ENCODE measurements around the gene MCF2L.

Gene MCF2L

DNA sequence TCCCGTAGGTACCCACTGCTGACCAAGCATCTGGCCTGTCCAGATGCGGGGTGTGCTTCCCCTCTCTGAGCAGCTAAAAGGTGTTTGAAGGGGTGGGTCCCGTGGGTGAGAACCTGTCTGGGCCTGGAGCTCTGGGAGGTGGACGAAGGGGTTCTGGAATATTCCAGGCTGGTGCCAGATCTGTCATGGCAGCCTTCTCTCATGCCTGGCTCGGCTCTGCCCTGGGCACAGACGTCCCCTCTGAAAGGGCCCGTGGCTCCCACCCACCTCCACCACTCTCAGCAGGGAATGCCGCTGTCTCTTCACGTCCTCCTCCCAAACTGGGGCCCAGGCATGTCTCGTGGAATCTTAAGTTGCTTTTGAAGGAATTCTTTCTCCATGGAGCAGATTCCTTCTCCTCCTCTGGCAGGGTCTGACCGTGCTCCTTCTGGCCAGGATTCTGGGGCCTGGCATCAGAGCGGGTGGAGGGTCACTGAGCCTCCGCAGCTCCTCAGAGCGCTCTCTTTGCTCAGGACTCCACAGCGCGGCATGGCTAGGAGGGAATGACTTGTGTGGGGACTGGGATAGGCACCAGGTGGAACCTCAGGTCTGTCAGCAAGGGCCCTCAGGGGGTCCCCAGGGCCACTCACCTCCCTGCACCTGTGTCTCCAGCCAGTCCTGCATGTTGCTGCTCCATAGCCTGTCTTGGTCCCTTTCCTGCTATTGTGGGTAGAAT is 5.9 kb upstream of the MCF2L start:
- DNase-seq (ENCODE audit: low spot score), result no peak

DNA sequence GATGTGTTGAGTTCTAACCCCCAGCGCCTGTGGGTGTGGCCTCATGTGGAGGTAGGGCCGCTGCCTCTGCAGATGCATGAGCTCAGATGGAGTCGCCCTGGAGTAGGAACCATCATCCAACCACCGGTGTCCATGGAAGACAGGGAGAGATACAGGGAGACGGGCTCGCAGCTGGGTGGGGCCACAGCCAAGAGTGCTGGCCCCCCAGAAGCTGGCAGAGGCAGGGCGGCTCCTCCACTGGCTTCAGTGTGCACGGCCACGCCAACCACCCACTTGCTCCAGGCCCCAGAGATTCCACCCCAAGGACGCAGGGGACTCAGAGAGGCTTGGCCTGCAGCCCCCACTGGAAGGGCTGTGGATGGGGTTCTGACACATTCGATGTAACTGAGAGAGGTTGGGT is 5.4 kb upstream of the MCF2L start:
- no peak for DNase-seq (ENCODE audit: low spot score)

- no peak for DNase-seq (ENCODE audit: low spot score)
Measured at GRCh38 chr13:112964971-112965492, 4.0 kb upstream of the MCF2L start.

- DNase-seq (ENCODE audit: low spot score), result no peak
Measured at GRCh38 chr13:112965573-112966115, 3.4 kb upstream of the MCF2L start.

DNA sequence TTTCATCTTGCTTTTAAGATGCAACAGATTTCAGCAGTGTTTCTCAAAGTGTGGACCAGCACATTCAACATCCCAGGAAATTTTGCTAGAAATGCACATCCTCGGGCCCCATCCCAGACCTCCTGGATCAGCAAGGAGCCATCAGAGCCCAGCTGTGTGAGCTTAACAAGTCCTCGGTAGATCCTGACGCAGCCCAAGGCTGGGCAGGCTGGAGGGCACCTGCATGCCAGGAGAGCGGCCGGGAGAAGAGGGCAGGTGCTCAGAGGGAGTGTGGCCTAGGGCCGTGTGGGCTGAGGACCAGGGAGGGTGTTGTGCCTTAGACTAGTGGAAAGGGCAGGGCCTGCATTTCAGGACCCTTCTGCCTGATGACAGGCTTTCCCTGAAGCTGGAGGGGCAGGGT is 2.2 kb upstream of the MCF2L start:
- DNase-seq (ENCODE audit: low spot score), result no peak

GRCh38 chr13:112967686-112968379 is 1.2 kb upstream of the MCF2L start:
- no peak for DNase-seq (ENCODE audit: low spot score)

- no peak for DNase-seq (ENCODE audit: low spot score)
Measured at GRCh38 chr13:112968380-112968909, 569 bp upstream of the MCF2L start.

GRCh38 chr13:112969692-112970338 is 801 bp downstream of the MCF2L start:
- no peak for DNase-seq (ENCODE audit: low spot score)

DNA sequence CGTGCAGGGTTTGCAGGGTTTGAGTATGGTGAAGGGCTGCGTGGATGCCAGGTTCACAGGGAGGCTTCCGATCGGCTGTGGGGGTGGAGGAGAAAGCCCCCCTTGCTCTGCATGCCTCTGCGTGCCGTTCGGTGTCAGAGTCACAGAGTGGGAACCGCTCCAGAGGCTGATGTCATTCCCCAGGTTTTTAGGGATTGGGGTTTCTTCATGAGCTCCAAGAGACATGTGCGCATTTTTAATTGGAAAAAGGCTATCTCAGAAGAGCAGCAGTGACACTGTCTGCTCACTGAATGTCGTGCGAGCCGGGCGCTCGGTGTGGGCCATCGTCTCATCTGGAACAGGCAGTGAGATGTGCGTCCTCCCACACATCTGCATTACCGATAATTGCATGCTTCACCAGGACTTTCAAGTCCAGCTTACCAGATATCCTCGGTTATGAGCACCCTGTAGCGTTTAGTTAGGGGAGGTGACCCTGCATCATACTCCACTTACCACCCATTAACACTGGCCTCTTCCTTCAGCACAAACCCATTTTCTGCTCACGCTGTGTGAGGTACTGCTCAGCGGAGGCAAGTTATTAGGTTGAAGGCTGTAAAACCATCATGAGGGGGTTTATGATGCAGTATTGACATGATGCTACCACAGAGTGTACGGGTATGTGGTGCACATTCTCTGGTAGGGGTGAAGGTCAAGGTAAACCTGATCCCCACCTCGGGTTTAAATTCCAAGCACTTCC is 1.7 kb downstream of the MCF2L start:
- no peak for DNase-seq (ENCODE audit: low spot score)

DNA sequence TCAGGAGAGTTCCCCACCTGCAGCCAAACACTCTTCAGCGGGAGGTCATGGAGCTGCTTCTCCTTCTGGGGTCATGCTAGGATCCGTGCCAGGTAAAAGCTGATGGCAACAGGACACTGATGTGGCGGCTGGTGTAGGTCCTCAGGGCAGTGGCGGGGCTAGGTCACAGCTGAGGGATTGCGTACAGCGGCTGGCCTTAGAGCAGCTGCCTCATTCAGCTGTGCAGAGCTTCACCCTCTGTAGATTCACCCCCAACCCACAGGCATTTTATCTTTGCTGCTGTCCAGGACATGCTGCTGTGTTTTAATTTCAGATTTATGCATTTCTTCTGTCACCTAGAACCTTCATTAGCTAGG is 2.3 kb downstream of the MCF2L start:
- no peak for DNase-seq (ENCODE audit: low spot score)

- no peak for DNase-seq (ENCODE audit: low spot score)
Measured at GRCh38 chr13:112972258-112972657, 3.2 kb downstream of the MCF2L start.

DNA sequence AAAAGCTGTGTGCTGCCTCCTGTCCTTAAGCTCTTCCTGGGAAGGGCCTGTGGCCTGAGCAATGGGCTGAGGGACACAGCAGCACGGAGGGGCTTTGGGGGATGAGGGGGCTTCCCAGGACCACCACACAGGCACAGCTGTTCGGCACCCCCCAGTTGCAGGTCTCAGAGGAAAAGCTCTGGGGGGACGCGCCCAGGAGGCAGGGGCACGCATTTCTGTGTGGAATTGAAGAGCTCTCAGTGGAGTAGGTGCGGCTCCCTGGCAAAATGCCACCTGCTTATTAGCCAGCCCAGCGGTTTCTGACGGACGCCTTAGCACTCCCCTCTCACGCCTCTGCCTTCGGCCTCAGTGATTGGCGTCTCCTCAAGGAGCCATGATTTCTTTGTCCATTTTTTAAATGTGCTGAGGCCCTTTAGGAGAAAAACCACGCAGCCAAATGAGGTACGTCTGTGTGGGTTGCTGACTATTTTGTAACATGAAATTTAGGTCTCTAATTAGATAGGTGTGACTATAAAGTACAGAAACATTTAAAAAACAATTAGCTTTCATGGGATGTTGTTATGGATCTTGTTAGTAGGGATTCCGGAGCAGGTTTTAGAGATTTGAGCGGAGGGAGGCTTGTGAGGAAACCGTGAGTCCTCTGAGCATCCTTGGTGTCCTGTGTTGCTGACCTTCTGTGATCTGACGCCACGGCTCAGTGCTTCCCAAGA is 4.0 kb downstream of the MCF2L start:
- DNase-seq (ENCODE audit: low spot score), result no peak

GRCh38 chr13:112973577-112973951 is 4.5 kb downstream of the MCF2L start:
- no peak for DNase-seq (ENCODE audit: low spot score)

DNA sequence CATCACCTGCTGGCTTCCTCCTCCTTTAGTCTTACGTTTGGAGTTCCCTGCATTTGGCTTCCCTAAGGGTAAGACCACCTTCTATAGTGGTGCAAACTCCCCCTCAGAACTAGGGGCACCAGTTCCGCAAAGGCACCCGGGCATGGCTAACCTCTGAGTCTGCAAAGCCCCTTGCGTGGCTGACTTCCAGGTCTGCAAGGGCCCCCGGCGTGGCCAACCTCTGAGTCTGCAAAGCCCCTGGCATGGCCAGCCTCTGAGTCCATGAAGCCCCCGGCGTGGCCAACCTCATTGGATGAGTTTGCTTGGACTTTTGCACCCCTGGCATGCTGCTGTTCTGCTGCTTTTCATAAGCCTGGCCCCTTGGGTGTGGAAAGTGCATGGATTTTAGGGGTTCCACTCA is 5.1 kb downstream of the MCF2L start:
- no peak for DNase-seq (ENCODE audit: low spot score)

DNA sequence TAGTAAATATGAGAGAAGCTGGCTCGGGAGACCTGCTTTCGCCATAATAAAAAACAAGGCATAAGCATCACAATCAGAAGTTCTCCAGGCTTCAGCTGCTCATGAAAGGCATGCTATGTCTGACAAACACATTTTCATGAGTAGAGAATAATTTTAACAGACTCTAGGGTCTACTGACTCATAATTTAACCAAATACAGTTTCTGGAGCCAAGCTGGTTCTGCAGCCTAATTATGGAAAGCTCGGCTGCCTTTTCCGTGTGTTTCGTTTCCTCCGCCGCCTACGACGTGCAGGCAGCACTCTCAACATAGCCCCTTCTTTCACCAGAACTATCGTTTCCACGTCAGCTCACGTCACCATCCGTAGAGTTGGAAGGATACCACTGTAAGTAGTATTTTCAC is 5.7 kb downstream of the MCF2L start:
- no peak for DNase-seq (ENCODE audit: low spot score)

- no peak for DNase-seq (ENCODE audit: low spot score)
Measured at GRCh38 chr13:112975401-112975939, 6.5 kb downstream of the MCF2L start.

- DNase-seq (ENCODE audit: low spot score), result no peak
Measured at GRCh38 chr13:112976526-112976925, 7.5 kb downstream of the MCF2L start.

- DNase-seq (ENCODE audit: low spot score), result no peak
Measured at GRCh38 chr13:112977091-112977490, 8.1 kb downstream of the MCF2L start.

DNA sequence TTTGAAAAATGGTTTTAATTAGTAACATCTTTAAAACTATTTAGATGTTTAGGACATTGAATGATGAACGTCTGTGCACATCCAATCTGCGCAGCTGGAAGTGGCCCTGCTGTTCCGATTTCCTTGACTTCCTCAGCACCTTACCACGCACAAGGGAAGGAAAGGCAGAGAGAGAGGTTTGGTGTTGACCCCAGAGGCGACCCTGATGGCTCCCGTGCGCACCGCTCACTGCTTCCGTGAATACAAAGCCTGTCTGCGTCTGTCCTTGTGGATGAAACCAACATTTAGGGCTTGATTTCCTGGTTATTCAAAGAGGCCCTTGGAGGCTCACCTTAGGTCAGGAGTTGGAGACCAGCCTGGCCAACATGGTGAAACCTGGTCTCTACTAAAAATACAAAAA is 8.5 kb downstream of the MCF2L start:
- DNase-seq (ENCODE audit: low spot score), result no peak

GRCh38 chr13:112978561-112979405 is 9.8 kb downstream of the MCF2L start:
- DNase-seq (ENCODE audit: low spot score), result no peak
